Measurements from ENCODE around the gene GIPC3.
A peak's percentile ranks its signal among the peaks of the same experiment; 100 is the strongest.

Gene GIPC3

DNA sequence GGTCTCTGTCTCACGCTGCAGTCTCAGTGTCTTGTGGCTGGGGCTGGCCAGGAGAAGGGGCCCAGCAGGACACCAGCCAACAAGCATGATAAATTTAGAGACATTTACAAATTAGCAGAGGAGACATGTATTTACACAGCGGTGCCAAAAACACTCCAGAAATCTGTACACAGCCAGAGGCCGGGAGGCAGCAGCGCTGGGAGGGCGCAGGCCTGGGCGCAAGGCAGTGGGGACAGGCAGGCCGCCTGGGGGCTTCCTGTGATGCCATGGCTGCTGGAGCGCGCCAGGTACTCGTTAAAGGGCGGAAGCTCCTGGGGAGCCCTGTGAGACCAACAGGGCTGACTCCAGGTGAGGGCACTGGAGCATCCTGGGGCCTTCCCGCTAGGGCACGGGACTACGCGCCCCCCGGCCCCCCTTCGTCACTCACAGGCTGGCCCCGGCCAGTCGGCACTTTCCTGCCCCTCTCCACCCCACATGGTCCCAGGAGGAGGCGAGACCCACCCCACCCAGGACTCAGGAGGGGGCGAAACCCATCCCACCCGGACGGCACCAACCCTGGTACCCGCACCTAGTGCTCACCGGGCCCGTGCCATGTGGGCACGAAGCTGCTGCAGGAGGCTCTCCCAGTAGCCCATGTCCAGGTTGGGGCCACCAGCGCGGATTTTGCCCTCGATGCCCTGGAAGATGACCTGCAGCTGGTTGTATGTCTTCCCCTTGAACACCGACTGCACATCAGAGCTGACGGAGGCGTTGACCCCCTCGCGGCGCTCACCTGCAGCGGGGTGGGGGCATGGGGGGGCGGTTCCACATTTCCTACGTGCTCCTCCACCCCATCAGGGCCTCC lies 28.8 kb downstream of the GIPC3 start:
- Histone ChIP-seq H3K4me3 (ENCODE audit: low read depth in 1 of 2, low read length in 1 of 2) (no peak overlapping the region), H3K36me3 (peaks cover 77% of the 10 kb centered on the region), H3K27ac (no peak overlapping the region), H3K9me3 (no peaks in the 10 kb centered on the region), H3K27me3 (peaks cover 4% of the 10 kb centered on the region), H3K4me1 (ENCODE audit: control insufficient read depth in 1 of 2, insufficient read depth in 1 of 2, low read depth in 1 of 2, low read length in 1 of 2) (no peaks in the 10 kb centered on the region)
- TF ChIP-seq CTCF (IDR thresholded peaks at IDR 0.05) = no peak

GRCh38 chr19:3614858-3615505 lies 29.7 kb downstream of the GIPC3 start:
- H3K9me3 ChIP-seq = no peaks in the 10 kb centered on the region
- H3K27ac ChIP-seq = no peak overlapping the region
- H3K27me3 ChIP-seq = no peaks in the 10 kb centered on the region
- peaks cover 84% of the 10 kb centered on the region for H3K36me3 ChIP-seq
- H3K4me1 ChIP-seq (ENCODE audit: control insufficient read depth in 1 of 2, insufficient read depth in 1 of 2, low read depth in 1 of 2, low read length in 1 of 2) = no peaks in the 10 kb centered on the region
- no peak for TF ChIP-seq CTCF (IDR thresholded peaks at IDR 0.05)
- no peak overlapping the region for H3K4me3 ChIP-seq (ENCODE audit: low read depth in 1 of 2, low read length in 1 of 2)

DNA sequence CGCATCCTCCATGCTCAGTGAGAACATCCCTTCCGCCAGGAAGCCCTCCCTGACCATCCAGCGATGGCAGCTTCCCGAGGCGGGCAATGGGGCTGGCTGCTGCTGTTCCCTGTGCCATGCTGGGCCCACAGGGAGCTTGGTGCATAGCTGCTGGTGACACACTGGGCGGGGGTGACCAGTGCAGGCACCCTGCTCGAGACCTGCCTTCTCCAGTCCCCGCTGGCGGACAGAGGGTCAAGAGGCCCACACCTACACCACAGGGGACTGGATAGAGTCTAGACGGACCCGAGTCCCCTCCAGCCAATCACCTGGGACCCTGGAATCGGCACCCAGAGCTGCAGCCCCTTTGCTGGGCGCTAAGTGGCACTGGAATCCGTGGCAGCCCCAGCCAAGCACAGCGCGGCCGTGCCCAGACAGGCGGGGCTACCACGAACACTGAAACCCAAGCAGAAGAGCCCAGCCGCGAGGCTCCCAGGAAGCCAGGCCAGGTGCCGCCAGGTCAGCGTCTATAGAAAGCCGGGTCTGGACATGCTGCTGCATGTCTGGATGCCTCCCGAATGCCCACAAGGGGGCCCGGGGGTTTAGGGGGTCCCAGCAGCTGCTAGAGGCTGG lies 30.4 kb downstream of the GIPC3 start:
- Histone ChIP-seq H3K36me3 (peaks cover 84% of the 10 kb centered on the region), H3K4me1 (ENCODE audit: control insufficient read depth in 1 of 2, insufficient read depth in 1 of 2, low read depth in 1 of 2, low read length in 1 of 2) (no peaks in the 10 kb centered on the region), H3K27me3 (no peaks in the 10 kb centered on the region), H3K27ac (no peak overlapping the region), H3K4me3 (ENCODE audit: low read depth in 1 of 2, low read length in 1 of 2) (no peak overlapping the region), H3K9me3 (no peaks in the 10 kb centered on the region)
- no peak for TF ChIP-seq CTCF (IDR thresholded peaks at IDR 0.05)

GRCh38 chr19:3617463-3617862 lies 32.2 kb downstream of the GIPC3 start:
- Histone ChIP-seq H3K4me1 (ENCODE audit: control insufficient read depth in 1 of 2, insufficient read depth in 1 of 2, low read depth in 1 of 2, low read length in 1 of 2) (no peaks in the 10 kb centered on the region), H3K4me3 (ENCODE audit: low read depth in 1 of 2, low read length in 1 of 2) (no peak overlapping the region), H3K27me3 (no peaks in the 10 kb centered on the region), H3K36me3 (peaks cover 82% of the 10 kb centered on the region), H3K9me3 (no peaks in the 10 kb centered on the region), H3K27ac (no peak overlapping the region)
- no peak for TF ChIP-seq CTCF (IDR thresholded peaks at IDR 0.05)

DNA sequence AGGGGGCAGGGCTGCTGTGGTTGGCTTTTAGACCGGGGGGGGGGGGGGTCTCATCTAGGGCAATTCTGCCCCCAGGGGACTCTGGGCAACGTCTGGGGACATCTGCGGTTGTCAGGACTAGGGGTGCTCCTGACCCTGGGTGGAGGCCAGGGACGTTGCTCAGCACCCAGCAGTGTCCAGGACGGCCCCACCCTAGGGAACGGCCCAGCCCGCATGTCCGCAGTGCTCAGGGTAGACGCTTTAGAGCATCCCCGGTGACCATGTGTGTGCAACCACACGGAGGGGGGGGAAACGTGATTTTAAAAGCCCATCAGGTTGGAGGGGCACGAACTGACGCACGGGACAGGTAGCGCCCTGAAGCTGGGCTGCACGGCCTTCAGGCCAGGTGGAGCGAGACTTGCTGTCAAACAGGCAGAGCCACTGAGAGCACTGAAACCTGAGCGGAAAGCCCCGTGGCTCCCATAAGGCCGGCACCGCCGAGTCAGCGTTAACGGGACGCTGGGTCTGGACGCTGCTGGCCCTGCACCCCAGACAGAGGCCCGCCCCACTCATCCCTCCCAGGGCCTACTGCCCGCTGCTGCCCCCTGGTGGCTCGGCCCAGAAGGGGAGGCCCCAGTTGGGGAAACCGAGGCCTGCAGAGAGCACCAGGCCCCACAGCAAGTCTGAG lies 33.0 kb downstream of the GIPC3 start:
- Histone ChIP-seq H3K4me1 (ENCODE audit: control insufficient read depth in 1 of 2, insufficient read depth in 1 of 2, low read depth in 1 of 2, low read length in 1 of 2) (no peaks in the 10 kb centered on the region), H3K4me3 (ENCODE audit: low read depth in 1 of 2, low read length in 1 of 2) (no peak overlapping the region), H3K36me3 (peaks cover 79% of the 10 kb centered on the region), H3K27me3 (no peaks in the 10 kb centered on the region), H3K9me3 (no peaks in the 10 kb centered on the region), H3K27ac (no peak overlapping the region)
- peak; percentile 63 for TF ChIP-seq CTCF (IDR thresholded peaks at IDR 0.05)
